Stimulated activated CD8-positive, alpha-beta memory T cell treated with anti-CD3 and anti-CD28 coated beads, Interleukin-15, amount 100 ng/mL, for 24 hours (primary cell): ENCODE measurements around the gene MT4.
A peak's percentile ranks its signal among the peaks of the same experiment; 100 is the strongest.

ENCODE experiments used
- DNase-seq: peaks from one replicate; pipeline ENCODE4 v3.0.0-alpha.2; 2020; ENCODE audit warnings: low read depth

The MT4 gene

GRCh38 chr16:56564793-56565477 is at the start of gene MT4:
TSS of gene MT4 (plus strand) at chr16:56565073. CDS start at chr16:56565129, 56 bp downstream.
- no peak for DNase-seq

- DNase-seq = no peak
These were observed 49.2 kb upstream of the MT4 start for GRCh38 chr16:56515665-56516064.

- DNase-seq = no peak
These were observed 47.7 kb upstream of the MT4 start for GRCh38 chr16:56517206-56517605.

- no peak for DNase-seq
These were observed 46.4 kb upstream of the MT4 start for GRCh38 chr16:56518425-56518824.

GRCh38 chr16:56519459-56520250 is 45.2 kb upstream of the MT4 start, which contains the start of gene BBS2:
TSS of gene BBS2 (minus strand) at chr16:56520024. CDS start at chr16:56519862, 162 bp downstream.
- DNase-seq = peak; percentile 88

GRCh38 chr16:56520251-56520577 is 44.7 kb upstream of the MT4 start:
- DNase-seq = no peak

GRCh38 chr16:56525236-56525635 is 39.6 kb upstream of the MT4 start:
- no peak for DNase-seq

- DNase-seq = no peak
These were observed 34.0 kb upstream of the MT4 start for GRCh38 chr16:56530872-56531271.

- DNase-seq = no peak
These were observed 32.2 kb upstream of the MT4 start for GRCh38 chr16:56532714-56533113.

GRCh38 chr16:56534847-56535383 is 30.0 kb upstream of the MT4 start:
- no peak for DNase-seq

- DNase-seq = no peak
These were observed 26.5 kb upstream of the MT4 start for GRCh38 chr16:56538331-56538730.

GRCh38 chr16:56539656-56540055 is 25.2 kb upstream of the MT4 start:
- DNase-seq = no peak

- DNase-seq = no peak
These were observed 22.8 kb upstream of the MT4 start for GRCh38 chr16:56542039-56542438.

GRCh38 chr16:56547120-56547948 is 17.5 kb upstream of the MT4 start:
- DNase-seq = no peak

- DNase-seq = no peak
These were observed 16.8 kb upstream of the MT4 start for GRCh38 chr16:56547949-56548567.

- DNase-seq = no peak
These were observed 15.7 kb upstream of the MT4 start for GRCh38 chr16:56549161-56549560.

- DNase-seq = no peak
These were observed 15.0 kb upstream of the MT4 start for GRCh38 chr16:56549744-56550385.

GRCh38 chr16:56551796-56552738 is 12.8 kb upstream of the MT4 start:
- DNase-seq = no peak

GRCh38 chr16:56554441-56554840 is 10.4 kb upstream of the MT4 start:
- no peak for DNase-seq

- no peak for DNase-seq
These were observed 6.7 kb upstream of the MT4 start for GRCh38 chr16:56558024-56558747.
